ENCODE measurements around the gene NAT10. TPM values are rescaled to one million over a fixed set of nuclear protein-coding genes. Genes with fewer than 3 reads are reported as not detected.
"Not testable (repeated sequence)": the region's sequence is repeated elsewhere in the genome, so short reads cannot be mapped to it uniquely, and the experiment has no call there.

NAT10 gene
- total RNA-seq, 1 donor from 2014 or later, result 11.3 TPM

DNA sequence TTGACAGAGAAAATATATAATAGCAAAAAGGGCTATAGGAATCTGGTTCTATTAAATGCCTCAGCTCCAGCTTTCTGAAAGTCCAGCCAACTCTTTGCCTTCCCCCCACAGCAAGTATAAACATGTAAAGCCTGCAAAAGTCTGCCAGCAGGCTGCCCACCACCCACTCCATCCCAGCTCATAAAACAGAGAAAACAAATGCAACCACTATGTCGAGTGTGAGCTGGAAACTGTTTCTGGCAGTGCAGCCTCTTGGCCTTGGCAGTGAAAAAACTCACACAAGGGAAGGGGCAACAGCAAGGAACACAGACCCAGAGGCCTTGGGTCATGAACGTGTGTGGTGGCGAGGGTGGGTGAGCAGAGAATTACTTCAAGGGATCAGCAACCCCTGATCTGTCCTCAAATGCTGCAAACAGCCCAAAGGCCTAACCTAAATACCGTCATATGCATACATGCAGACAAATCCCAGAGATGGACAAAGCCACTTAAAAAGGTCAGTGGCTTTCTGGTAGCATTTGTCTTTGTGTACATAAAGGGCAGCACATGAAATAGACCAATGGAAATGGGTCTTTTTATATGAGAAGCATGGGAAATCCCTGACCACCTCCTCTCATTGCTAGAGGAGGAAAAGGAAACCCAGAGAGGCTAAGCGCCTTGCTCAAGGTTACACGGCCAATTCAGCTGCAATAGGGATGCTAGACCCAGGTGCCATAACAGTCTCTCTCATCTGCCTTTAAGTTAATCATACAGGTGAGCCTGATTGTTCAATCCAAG is 74.8 kb downstream of the NAT10 start:
- intact Hi-C loops (cut with DNase I), result no loop called here
- Histone ChIP-seq H3K4me1 (peaks cover 0 to 10% of the 10 kb centered on the region in 2 donors), H3K27me3 (no peaks in the 10 kb centered on the region), H3K9me3 (no peaks in the 10 kb centered on the region), H3K36me3 (no peaks in the 10 kb centered on the region), H3K27ac (no peak overlapping the region), H3K4me3 (no peak overlapping the region)
- no peak for DNase-seq (ENCODE audit: low spot score in 2 of 2)
- TF ChIP-seq, protein P1, sequence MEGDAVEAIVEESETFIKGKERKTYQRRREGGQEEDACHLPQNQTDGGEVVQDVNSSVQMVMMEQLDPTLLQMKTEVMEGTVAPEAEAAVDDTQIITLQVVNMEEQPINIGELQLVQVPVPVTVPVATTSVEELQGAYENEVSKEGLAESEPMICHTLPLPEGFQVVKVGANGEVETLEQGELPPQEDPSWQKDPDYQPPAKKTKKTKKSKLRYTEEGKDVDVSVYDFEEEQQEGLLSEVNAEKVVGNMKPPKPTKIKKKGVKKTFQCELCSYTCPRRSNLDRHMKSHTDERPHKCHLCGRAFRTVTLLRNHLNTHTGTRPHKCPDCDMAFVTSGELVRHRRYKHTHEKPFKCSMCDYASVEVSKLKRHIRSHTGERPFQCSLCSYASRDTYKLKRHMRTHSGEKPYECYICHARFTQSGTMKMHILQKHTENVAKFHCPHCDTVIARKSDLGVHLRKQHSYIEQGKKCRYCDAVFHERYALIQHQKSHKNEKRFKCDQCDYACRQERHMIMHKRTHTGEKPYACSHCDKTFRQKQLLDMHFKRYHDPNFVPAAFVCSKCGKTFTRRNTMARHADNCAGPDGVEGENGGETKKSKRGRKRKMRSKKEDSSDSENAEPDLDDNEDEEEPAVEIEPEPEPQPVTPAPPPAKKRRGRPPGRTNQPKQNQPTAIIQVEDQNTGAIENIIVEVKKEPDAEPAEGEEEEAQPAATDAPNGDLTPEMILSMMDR (IDR thresholded peaks at IDR 0.05), result no peak

DNA sequence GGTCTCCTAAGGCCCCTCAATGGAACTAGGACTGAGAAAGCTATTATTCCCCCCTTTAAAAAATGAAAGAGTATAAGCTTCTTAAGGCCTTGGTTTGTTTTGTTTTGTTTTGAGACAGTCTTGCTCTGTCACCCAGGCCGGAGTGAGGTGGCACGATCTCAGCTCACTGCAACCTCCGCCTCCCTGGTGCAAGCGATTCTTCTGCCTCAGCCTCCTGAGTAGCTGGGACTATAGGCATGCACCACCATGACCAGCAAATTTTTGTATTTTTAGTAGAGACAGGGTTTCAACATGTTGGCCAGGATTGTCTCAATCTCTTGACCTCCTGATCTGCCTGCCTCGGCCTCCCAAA is 75.4 kb downstream of the NAT10 start:
- H3K4me1 ChIP-seq; H3K9me3 ChIP-seq; DNase-seq (ENCODE audit: low spot score in 2 of 2); H3K4me3 ChIP-seq; H3K36me3 ChIP-seq; H3K27me3 ChIP-seq; intact Hi-C loops (cut with DNase I); H3K27ac ChIP-seq: not testable (repeated sequence)

DNA sequence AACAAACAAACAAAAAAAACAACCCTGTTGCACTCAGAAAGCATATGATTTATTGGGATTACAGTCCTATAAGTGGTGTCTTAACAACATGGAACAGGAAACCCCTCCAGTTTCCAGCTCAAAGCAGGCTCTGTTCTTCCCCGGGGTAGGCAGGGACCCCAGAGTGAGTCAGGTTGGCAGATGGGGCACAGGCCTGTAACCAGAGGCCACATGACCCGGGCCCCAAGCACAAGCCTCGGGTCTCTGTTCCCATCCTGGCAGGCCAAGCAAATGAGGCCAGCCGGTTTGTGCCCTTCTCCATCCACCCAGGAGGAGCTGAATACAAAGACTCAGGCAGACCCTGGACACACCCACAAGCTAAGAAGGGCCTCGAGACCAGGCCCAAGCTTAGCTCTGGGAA is 75.8 kb downstream of the NAT10 start:
- Histone ChIP-seq H3K27me3 (no peaks in the 10 kb centered on the region), H3K9me3 (no peaks in the 10 kb centered on the region), H3K4me3 (no peak overlapping the region), H3K4me1 (peaks cover 0 to 14% of the 10 kb centered on the region in 2 donors), H3K27ac (no peak overlapping the region), H3K36me3 (no peaks in the 10 kb centered on the region)
- DNase-seq (ENCODE audit: low spot score in 2 of 2), result no peak
- TF ChIP-seq, protein P1 (IDR thresholded peaks at IDR 0.05), result no peak
- intact Hi-C loops (cut with DNase I), result no loop called here

DNA sequence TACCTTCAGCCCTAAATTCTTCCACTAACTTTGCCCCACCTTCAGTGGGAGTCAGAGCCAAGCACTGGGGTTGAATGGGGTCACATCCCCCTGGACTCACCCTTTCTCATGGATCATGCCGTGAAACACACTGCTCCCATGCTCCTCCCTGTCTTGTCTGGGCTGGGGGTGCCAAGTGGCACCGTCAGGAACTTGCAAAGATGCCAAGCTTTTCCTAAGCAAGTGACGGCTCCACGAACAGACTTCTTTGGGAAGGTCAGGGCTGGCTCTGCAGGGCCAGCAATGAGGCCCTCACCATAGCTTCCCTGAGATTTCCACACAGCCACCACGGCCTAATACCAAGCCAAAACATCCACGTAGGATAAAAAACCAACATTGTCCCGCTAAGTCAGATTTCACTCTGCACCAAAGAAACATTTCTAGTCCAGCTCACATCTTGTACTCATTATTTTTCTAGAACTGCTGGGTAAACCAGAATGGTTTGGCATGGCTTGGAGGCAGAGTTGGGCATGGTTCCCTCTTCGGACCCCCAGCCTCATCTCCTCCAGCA is 76.5 kb downstream of the NAT10 start:
- intact Hi-C loops (cut with DNase I), result no loop called here
- DNase-seq (ENCODE audit: low spot score in 2 of 2), result no peak
- Histone ChIP-seq H3K4me3 (no peak overlapping the region), H3K27ac (no peak overlapping the region), H3K27me3 (no peaks in the 10 kb centered on the region), H3K4me1 (peaks cover 4 to 17% of the 10 kb centered on the region in 2 donors), H3K36me3 (no peaks in the 10 kb centered on the region), H3K9me3 (no peaks in the 10 kb centered on the region)
- TF ChIP-seq, protein P1 (IDR thresholded peaks at IDR 0.05), result no peak

DNA sequence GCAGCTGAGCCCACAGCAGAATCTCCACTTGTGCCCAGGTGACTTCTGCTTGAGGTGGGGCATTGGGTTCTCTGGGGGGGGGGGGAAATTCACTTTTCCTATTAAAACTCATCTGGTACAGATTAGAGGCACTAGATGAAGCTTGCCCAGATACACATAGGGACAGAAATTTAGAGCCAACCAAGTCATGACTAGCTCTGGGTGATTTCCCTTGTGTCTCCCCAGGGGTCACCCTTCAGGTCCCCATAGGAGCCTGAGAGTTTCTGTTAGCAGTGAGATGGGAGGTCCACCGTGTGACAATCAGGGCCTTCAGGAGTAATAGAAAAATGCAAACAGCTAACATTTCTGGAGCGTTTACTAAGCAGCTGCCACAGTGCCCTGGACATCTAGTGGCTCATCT is 77.0 kb downstream of the NAT10 start:
- TF ChIP-seq, protein P1 (IDR thresholded peaks at IDR 0.05), result no peak
- no peaks in the 10 kb centered on the region for H3K9me3 ChIP-seq
- no peaks in the 10 kb centered on the region for H3K27me3 ChIP-seq
- peaks cover 4 to 17% of the 10 kb centered on the region in 2 donors for H3K4me1 ChIP-seq
- intact Hi-C loops (cut with DNase I), result no loop called here
- no peaks in the 10 kb centered on the region for H3K36me3 ChIP-seq
- no peak for DNase-seq (ENCODE audit: low spot score in 2 of 2)
- H3K27ac ChIP-seq, result no peak overlapping the region
- H3K4me3 ChIP-seq, result no peak overlapping the region

DNA sequence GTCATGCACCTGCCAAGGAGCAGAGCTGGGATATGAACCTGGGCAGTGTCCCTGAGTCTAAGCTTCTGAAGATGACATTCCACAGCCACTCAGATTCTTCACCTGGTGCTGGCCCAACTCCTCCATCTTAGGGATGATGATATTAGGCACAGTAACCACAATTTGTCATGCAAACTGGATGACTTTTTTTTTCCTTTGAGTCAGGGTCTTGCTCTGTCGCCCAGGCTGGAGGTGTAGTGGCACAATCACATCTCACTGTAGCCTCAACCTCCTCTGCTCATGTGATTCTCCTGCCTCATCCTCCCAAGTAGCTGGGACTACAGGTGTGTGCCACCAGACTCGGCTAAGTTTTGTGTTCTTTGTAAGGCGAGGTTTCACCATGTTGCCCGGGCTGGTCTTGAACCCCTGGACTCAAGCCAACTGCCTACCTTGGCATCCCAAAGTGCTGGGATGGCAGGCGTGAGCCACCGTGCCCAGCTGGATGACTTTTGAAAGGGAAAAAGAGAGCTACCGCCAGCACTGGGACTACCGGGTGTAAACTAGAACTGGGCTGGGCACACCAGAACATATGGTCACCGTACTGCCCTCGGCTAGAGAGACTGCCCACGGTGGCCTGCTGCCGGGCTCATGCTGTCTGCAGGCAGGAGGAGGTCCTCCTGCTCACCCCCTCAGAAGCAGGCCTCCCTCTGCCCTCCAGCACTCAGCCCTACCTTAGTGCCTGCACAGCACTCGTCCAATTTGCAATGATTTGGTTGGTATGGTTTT is 77.7 kb downstream of the NAT10 start:
- no peaks in the 10 kb centered on the region for H3K27me3 ChIP-seq
- H3K4me1 ChIP-seq, result peaks cover 4 to 17% of the 10 kb centered on the region in 2 donors
- no peak overlapping the region for H3K27ac ChIP-seq
- TF ChIP-seq, protein P1 (IDR thresholded peaks at IDR 0.05), result no peak
- H3K36me3 ChIP-seq, result no peaks in the 10 kb centered on the region
- no peak for DNase-seq (ENCODE audit: low spot score in 2 of 2)
- H3K9me3 ChIP-seq, result no peaks in the 10 kb centered on the region
- no peak overlapping the region for H3K4me3 ChIP-seq
- intact Hi-C loops (cut with DNase I), result no loop called here
